Keratinocyte (primary cell): ENCODE measurements around the gene TBC1D10B. TPM values are rescaled to one million over a fixed set of nuclear protein-coding genes. Genes with fewer than 3 reads are reported as not detected.

Experiments
- DNase-seq: peaks from one replicate; pipeline ENCODE4 v3.0.0-alpha.2; 2011; ENCODE audit warnings: low read depth, missing footprints, low spot score
- FAIRE-seq: peaks from 2 replicates; lab custom pipeline; 2011; peaks lifted over from hg19 to GRCh38; lab: Jason Lieb, UNC
- H2AFZ ChIP-seq: 2 replicates; pipeline ENCODE4 v1.6.0; 2012; ENCODE audit warnings: low read length, control low read depth, inconsistent platforms; ENCODE audit not compliant: control insufficient read depth
- H3K27ac ChIP-seq: 2 replicates; pipeline ENCODE4 v1.5.1; 2011; ENCODE audit warnings: low read length; ENCODE audit not compliant: control insufficient read depth, insufficient read depth
- H3K27me3 ChIP-seq: 3 replicates; pipeline ENCODE4 v1.6.0; 2011; ENCODE audit warnings: low read length; ENCODE audit not compliant: control insufficient read depth, insufficient read depth; ENCODE audit errors: extremely low read depth
- H3K36me3 ChIP-seq, 2 experiments: 2 replicates in 1 of 2; 3 replicates in 1 of 2; pipeline ENCODE4 v1.5.1; 2011; ENCODE audit warnings: low read length in 2 of 2, mild to moderate bottlenecking in 1 of 2; ENCODE audit not compliant: control insufficient read depth in 2 of 2, insufficient read depth in 2 of 2; ENCODE audit errors: extremely low read depth in 1 of 2
- H3K4me1 ChIP-seq: 3 replicates; pipeline ENCODE4 v1.5.1; 2011; ENCODE audit warnings: low read length; ENCODE audit not compliant: control insufficient read depth, insufficient read depth; ENCODE audit errors: extremely low read depth
- H3K4me2 ChIP-seq: 3 replicates; pipeline ENCODE4 v1.6.0; 2011; ENCODE audit warnings: low read depth, low read length; ENCODE audit not compliant: control insufficient read depth, insufficient read depth; ENCODE audit errors: extremely low read depth
- H3K4me3 ChIP-seq, 3 experiments: fragments of 200-600 bp in 1 of 3; sonication (generic) in 1 of 3; 2 replicates in 2 of 3; 3 replicates in 1 of 3; pipeline ENCODE4 v1.5.1; 2011 to 2016; ENCODE audit warnings: low read length in 3 of 3, mild to moderate bottlenecking in 3 of 3, control low read depth in 2 of 3, inconsistent platforms in 1 of 3, low read depth in 1 of 3, mixed read lengths in 1 of 3, mixed run types in 1 of 3, moderate library complexity in 1 of 3; ENCODE audit not compliant: control insufficient read depth in 2 of 3, insufficient read depth in 2 of 3; ENCODE audit errors: extremely low read depth in 1 of 3
- H3K79me2 ChIP-seq: 2 replicates; pipeline ENCODE4 v1.6.0; 2012; ENCODE audit warnings: low read length; ENCODE audit not compliant: control insufficient read depth, insufficient read depth
- H3K9ac ChIP-seq: 3 replicates; pipeline ENCODE4 v1.6.0; 2011; ENCODE audit warnings: low read length; ENCODE audit not compliant: control insufficient read depth, insufficient read depth; ENCODE audit errors: extremely low read depth
- H3K9me1 ChIP-seq: 3 replicates; pipeline ENCODE4 v1.6.0; 2011; ENCODE audit warnings: low read length; ENCODE audit not compliant: control insufficient read depth, insufficient read depth; ENCODE audit errors: extremely low read depth
- H3K9me3 ChIP-seq: 2 replicates; pipeline ENCODE4 v1.5.1; 2012; ENCODE audit warnings: low read depth, low read length; ENCODE audit not compliant: control insufficient read depth
- H4K20me1 ChIP-seq: 3 replicates; pipeline ENCODE4 v1.6.0; 2011; ENCODE audit warnings: low read length; ENCODE audit not compliant: control insufficient read depth, insufficient read depth; ENCODE audit errors: extremely low read depth
- EZH2 ChIP-seq: IDR thresholded peaks from one replicate; pipeline ENCODE4 v1.6.1; 2012; ENCODE audit warnings: inconsistent platforms, mild to moderate bottlenecking, low read length, moderate library complexity
- dilution Hi-C: fragments of 300-500 bp; cut with MboI; formaldehyde crosslinking; loops from one replicate; pipeline ENCODE4 v1.7.0; 2020; ENCODE audit warnings: low sequenced_read_pairs; ENCODE audit not compliant: extremely low pct_ligation_motif_present
- polyA plus RNA-seq, 5 experiments: library from polyadenylated mRNA; depleted of rRNA in 3 of 5; stranded (reverse) in 3 of 5; stranded (forward) in 1 of 5; unstranded in 1 of 5; fragments of >200 nt; gene quantifications; 1 replicate in 1 of 5; 2 replicates in 3 of 5; 3 replicates in 1 of 5; pipeline versions ENCODE4 v1.2.1 to v1.2.3, GENCODE V29; 2011 to 2012; ENCODE audit warnings: missing spikeins in 2 of 5, low read depth in 1 of 5, low replicate concordance in 1 of 5
- TF ChIP-seq, protein P1 (sequence below), 3 experiments: IDR thresholded peaks in 1 of 3; conservative IDR thresholded peaks in 1 of 3; optimal IDR thresholded peaks in 1 of 3; 2 replicates in 2 of 3; 3 replicates in 1 of 3; pipeline versions ENCODE3 to v1.5.1; 2011; ENCODE audit warnings: low read length in 3 of 3, mild to moderate bottlenecking in 3 of 3, moderate library complexity in 2 of 3, control low read depth in 1 of 3, inconsistent platforms in 1 of 3; ENCODE audit not compliant: insufficient read depth in 2 of 3; ENCODE audit errors: extremely low read depth in 1 of 3

TBC1D10B gene
- polyA plus RNA-seq, 1 donor (not counting 4 experiments of a cell fraction or from before 2014, with no cell fraction given): 8.6 TPM

DNA sequence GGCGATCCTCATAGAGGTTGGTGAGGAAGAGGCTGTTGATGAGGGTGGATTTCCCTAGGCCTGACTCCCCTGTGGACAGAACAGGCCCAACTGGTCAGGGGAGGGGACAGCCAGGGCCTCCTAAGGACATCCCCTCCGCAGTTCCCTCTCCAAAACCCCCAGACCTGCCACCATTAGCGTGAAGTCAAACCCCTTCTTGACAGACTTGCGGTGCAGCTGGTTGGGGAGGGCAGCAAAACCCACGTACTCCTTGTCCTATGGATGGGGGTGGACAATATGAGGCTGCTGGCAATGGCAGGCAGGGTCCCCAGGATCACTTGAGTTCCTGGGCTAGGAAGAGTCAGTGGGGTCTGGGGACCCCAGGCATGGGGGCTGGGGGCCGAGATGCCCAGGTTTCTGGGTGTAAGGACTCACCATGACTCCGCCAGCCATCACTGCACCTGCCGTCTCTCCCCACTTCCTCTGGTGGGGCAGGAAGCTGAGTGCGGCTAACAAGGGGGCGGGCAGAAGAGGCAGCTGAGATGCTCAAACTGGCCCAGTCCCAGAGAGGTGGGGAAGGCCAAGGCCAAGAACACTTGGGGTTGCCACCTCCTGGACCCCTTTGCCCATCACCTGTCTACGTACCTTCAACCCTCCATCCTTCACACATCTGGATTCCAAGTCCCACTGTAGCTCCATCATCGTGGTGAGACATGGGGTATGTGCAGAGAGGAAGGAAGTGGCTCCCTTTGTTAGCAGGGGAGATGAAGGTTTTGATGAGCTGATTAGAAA lies 12.0 kb upstream of the TBC1D10B start, which contains the start of gene SEPTIN1:
Gene SEPTIN1, minus strand, starts transcription at position 451 of the 771 bp plus-strand sequence. Its CDS starts 19 bp downstream, at position 432.
- Histone ChIP-seq H4K20me1 (no peaks in the 10 kb centered on the region), H3K4me2 (no peak within 1 kb of the TSS), H3K9ac (no peak within 1 kb of the TSS), H3K36me3 (peaks cover 0 to 2% of the 10 kb centered on the region in 2 experiments), H3K79me2 (no peaks in the 10 kb centered on the region), H3K27me3 (no peaks in the 10 kb centered on the region), H3K27ac (no peak within 1 kb of the TSS), H3K9me1 (no peaks in the 10 kb centered on the region), H2AFZ (no peak within 1 kb of the TSS), H3K4me3 (no peak within 1 kb of the TSS), H3K9me3 (no peaks in the 10 kb centered on the region), H3K4me1 (peaks cover 6% of the 10 kb centered on the region)
- dilution Hi-C loops: no loop called here
- FAIRE-seq (no peak), DNase-seq (no peak)
- TF ChIP-seq, protein P1, sequence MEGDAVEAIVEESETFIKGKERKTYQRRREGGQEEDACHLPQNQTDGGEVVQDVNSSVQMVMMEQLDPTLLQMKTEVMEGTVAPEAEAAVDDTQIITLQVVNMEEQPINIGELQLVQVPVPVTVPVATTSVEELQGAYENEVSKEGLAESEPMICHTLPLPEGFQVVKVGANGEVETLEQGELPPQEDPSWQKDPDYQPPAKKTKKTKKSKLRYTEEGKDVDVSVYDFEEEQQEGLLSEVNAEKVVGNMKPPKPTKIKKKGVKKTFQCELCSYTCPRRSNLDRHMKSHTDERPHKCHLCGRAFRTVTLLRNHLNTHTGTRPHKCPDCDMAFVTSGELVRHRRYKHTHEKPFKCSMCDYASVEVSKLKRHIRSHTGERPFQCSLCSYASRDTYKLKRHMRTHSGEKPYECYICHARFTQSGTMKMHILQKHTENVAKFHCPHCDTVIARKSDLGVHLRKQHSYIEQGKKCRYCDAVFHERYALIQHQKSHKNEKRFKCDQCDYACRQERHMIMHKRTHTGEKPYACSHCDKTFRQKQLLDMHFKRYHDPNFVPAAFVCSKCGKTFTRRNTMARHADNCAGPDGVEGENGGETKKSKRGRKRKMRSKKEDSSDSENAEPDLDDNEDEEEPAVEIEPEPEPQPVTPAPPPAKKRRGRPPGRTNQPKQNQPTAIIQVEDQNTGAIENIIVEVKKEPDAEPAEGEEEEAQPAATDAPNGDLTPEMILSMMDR (optimal IDR thresholded peaks at IDR 0.05 in 1 of 3, IDR thresholded peaks at IDR 0.05 in 1 of 3, conservative IDR thresholded peaks at IDR 0.05 in 1 of 3; ENCODE audit: extremely low read depth in 1 of 3, insufficient read depth in 2 of 3, low read length in 3 of 3): no peak
- no peak for TF ChIP-seq EZH2

DNA sequence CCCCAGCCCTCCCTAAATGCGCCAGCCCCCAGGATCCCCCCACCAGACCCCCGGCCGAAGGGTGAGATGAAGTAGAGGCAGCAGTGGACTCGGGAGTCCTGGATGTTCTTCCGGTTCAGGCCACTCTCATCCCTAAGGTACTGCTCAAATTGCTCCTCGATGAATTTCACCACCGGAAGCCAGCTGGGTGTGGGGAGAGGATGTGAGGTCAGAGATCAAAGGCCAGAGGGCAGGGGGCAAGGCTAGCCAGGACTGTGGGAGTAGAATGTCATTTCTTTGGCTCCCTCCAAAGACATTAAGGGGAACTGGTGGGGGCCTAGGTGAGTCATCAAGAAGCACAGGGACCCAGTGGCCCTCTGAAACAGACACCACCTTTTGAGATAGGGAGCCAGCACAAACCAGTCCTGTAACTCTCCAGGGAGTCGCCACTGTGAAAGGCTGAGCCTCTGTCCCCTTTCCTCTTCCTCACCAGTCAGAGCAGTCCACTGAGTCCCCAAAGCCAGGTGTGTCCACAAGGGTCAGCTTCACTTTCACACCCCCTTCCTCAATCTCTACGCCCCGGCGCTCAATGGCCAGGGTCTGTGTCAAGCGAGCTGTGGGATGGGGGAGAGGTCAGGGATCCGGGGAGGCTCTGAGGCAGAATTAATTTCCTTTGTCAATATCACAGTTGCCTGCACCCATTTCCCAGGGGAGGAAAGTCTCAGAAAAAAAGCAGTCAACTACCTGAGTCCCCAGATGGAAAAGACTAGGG lies 11.2 kb upstream of the TBC1D10B start:
- no peak overlapping the region for H2AFZ ChIP-seq
- no peaks in the 10 kb centered on the region for H3K9me1 ChIP-seq
- FAIRE-seq: no peak
- peaks cover 9% of the 10 kb centered on the region for H3K4me1 ChIP-seq
- H4K20me1 ChIP-seq: no peaks in the 10 kb centered on the region
- H3K4me2 ChIP-seq: no peak overlapping the region
- H3K27me3 ChIP-seq: no peaks in the 10 kb centered on the region
- H3K9ac ChIP-seq: no peak overlapping the region
- dilution Hi-C loops: no loop called here
- no peak overlapping the region for H3K4me3 ChIP-seq
- H3K27ac ChIP-seq: no peak overlapping the region
- no peaks in the 10 kb centered on the region for H3K79me2 ChIP-seq
- peaks cover 0 to 2% of the 10 kb centered on the region in 2 experiments for H3K36me3 ChIP-seq
- TF ChIP-seq, protein P1 (optimal IDR thresholded peaks at IDR 0.05 in 1 of 3, IDR thresholded peaks at IDR 0.05 in 1 of 3, conservative IDR thresholded peaks at IDR 0.05 in 1 of 3; ENCODE audit: extremely low read depth in 1 of 3, insufficient read depth in 2 of 3, low read length in 3 of 3): no peak
- no peak for TF ChIP-seq EZH2
- DNase-seq: no peak
- H3K9me3 ChIP-seq: no peaks in the 10 kb centered on the region
